HG02938 (cell line): ENCODE data around the gene CCM2L.

Experiments used
- ATAC-seq: cut with Tn5 transposase; IDR thresholded peaks from one replicate; pipeline ENCODE4 v1.9.1; 2021; ENCODE audit warnings: mild to moderate bottlenecking, moderate library complexity; ENCODE audit not compliant: unreplicated experiment

CCM2L gene

GRCh38 chr20:32010101-32010500 lies at the start of gene CCM2L:
Gene CCM2L, plus strand, starts transcription at chr20:32010438. Its CDS starts 17 bp downstream, at chr20:32010455.
- no peak for ATAC-seq

- ATAC-seq: no peak
Measured at GRCh38 chr20:31962761-31963160, 47.5 kb upstream of the CCM2L start.

- no peak for ATAC-seq
Measured at GRCh38 chr20:31963889-31964288, 46.3 kb upstream of the CCM2L start.

GRCh38 chr20:31966991-31967655 lies 43.1 kb upstream of the CCM2L start:
- no peak for ATAC-seq

- no peak for ATAC-seq
Measured at GRCh38 chr20:31967830-31968249, 42.4 kb upstream of the CCM2L start, which contains the start of gene XKR7. Gene XKR7, plus strand, starts transcription at chr20:31968151. Its CDS starts 25 bp downstream, at chr20:31968176.

DNA sequence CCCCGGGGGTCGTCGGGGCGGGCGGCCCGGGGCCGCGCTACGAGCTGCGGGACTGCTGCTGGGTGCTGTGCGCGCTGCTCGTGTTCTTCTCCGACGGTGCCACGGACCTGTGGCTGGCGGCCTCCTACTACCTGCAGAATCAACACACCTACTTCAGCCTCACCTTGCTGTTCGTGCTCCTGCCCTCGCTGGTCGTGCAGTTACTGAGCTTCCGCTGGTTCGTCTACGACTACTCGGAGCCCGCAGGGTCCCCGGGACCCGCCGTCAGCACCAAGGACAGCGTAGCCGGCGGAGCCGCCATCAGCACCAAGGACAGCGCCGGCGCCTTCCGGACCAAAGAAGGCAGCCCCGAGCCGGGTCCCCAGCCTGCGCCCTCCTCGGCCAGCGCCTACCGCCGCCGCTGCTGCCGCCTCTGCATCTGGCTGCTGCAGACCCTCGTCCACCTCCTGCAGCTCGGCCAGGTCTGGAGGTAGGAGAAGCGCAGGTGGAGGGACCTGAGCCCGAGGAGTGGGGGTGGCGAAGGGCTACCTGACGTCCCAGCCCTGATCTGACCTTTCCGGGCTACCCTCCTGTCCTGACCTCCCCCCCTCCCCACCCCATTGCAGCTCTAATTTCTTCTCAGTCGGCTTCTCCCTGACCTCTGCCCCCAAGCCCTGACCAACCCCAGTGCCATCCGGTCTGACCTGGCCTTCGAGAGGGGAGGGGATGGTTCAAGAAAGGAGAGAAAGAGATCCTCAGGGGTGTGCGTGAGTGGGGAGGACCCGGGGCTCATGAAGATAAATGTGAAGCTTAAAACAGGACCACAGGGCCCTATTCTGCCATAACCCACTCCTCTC lies 41.7 kb upstream of the CCM2L start:
- ATAC-seq: peak; percentile 58

- no peak for ATAC-seq
Measured at GRCh38 chr20:31969991-31970390, 40.2 kb upstream of the CCM2L start.

- no peak for ATAC-seq
Measured at GRCh38 chr20:31972471-31973021, 37.7 kb upstream of the CCM2L start.

DNA sequence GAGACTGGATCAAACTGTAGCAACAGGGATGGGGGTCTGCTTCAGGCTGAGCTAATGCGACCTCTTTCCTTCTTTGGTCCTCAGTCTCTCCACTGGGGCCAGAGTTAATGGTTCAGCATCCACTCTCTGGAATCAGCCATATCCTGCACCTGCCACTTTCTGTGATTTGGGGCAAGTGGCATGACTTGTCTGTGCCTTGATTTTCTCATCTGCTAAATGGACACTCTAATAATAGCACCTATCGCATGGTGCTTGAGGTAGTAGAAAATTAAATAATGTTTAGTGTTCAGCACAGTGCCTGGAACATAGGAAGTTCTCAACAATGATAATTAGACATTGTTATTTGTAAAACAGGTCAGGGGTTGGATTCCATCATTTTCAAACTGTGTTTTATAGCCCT lies 35.9 kb upstream of the CCM2L start:
- ATAC-seq: no peak

- no peak for ATAC-seq
Measured at GRCh38 chr20:31974951-31975487, 35.2 kb upstream of the CCM2L start.

DNA sequence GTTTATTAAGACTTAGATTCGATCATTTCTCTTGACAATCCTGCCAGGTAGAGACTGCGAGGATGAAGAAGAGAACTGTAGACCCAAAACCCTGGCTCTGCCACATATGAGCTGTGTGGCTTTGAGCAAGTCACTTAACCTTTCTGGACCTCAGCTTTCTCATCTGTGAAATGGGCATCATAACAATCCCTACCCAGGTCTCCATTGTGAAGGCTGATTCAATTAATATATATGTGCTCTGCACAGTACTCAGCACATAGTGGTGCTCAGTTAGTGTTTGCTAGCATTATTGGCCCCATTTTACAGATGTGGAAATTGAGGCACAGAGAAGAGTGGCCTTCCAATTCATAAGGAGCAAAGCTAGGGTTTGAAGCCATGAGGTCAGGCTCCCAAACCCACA lies 34.4 kb upstream of the CCM2L start:
- ATAC-seq: no peak

DNA sequence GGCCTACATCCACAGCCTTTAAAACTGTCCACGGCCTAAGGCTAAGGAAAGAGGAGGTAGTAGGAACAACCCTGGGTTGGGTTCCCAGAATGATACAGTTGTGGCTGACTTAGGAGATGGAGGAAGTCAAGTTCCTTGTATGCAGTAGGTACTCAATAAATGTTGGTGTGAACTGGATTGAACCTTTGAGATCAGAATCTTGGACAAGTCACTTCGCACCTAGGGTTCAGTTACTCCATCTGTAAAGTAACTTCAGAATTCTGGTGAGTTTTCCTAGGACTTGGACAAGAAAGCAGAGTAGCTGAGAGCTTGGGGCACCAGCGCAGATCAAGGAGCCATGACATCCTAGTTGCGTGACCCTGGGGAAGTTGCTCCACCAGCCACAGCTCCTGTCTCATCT lies 33.2 kb upstream of the CCM2L start:
- no peak for ATAC-seq

- ATAC-seq: no peak
Measured at GRCh38 chr20:31979713-31980426, 30.4 kb upstream of the CCM2L start.

DNA sequence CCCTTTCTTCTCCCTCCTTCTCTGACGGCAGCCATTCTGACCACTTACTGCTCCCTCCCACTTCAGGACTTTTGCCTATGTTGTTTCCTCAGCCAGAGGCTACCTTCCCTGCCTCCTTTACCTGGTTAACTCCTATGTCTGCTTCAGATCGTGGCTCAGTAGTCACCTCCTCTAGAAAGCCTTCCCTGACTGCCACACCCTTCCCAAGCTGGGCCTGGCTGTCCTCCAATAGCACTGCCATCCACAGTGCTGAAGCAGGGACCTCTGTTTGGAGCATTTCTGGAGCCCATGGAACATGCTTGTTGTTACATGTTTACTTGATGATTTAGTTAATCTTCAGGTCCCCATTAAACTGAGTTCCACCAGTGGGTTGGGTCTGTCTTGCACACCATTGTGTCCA lies 28.5 kb upstream of the CCM2L start:
- no peak for ATAC-seq

GRCh38 chr20:31984981-31985471 lies 25.2 kb upstream of the CCM2L start:
- ATAC-seq: no peak

DNA sequence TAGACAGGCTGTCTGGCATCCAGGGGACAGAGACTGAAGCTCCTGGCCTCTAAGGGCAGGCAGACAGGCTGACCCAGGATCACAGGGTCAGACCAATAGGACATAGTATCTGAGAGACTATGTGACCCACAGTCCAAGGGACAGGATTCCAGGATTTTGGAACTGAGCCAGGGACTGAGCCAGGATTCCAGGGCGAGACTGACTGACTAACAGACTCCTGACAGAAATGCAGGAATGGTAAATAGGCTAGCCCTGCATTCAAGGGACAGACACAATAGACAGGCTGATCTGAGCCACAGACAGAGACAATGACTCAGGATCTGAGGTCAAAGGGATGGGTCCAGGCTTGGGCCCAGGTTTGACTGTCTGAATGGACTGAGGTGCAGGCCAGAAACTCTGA lies 22.5 kb upstream of the CCM2L start:
- ATAC-seq: no peak

GRCh38 chr20:31988430-31989015 lies 21.7 kb upstream of the CCM2L start:
- no peak for ATAC-seq

DNA sequence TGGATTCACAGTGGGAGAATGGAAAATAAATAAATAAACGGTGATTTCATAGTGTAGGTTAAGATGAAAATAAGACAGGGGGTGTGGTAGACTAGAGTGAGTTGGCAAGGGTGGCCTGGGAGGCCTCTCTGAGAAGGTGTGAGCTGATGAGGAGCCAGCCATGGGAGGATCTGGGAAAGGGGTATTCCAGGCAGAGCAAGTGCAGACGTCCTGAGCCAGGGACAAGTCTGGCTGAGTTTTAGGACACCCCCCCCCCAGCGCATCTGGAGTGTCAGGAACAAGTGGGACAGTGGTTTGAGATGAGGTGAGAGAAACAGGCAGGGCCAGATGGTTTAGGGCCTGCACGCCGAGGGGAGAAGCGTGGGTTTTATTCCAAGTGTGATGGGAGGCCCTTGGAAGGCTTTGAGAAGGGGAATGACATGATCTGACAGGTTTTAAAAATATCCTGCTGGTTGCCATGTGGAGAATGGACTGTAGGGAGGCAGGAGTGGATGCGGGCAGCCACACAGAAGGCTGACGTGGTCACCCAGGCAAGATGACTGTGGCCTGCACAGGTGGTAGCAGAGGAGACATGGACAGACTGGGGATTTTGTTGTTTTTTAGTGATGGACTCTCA lies 21.1 kb upstream of the CCM2L start:
- ATAC-seq: no peak

DNA sequence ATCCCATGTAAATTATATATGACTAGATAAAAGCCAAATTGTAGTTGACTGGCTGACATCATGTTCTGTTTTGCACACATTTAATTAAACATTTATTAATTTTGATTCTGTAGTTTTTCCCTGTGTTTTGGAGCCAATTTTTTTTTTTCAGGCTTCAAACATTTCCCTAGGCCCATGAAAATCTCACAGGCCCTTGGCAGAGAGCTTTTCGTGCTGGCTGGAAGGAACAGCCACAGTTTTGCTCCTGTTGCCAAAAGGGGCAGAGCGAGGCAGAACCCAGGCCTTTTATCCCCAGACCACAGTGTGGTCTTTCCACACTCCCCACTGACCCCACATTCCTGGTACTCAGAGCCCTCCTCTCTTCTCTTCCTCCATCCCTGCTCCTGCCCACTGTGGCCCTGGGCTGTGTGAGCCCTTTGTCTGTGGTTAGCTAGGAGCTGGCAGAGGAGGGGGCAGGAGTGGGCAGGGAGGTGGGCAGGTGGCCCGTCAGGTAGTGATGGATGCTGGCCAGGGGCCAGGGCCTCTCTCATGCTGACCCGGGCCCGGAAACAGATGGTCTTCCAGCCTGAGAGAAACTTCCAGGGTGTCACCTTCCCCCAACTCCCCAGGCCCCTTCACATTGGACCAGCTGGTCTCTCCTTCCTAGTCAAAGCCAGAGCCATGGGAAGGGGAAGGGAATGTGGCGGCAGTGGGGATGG lies 19.4 kb upstream of the CCM2L start:
- no peak for ATAC-seq

DNA sequence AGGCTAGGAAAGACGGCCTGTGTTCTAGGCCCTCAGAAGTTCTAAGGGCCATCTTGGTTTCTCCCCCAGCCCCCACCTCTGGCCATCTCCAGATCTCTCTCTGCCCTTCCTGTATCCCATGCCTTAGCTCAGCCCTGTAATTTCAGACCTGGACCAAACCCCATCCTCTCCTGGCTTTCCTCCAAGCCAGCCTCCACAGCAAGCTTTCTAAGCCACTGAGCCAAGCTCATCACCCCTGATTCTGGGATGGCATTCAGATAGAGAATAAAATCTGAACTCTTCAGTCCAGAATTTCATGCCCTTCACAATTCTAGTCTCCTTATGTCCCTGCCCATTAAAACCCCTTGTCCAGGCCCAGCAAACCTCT lies 18.9 kb upstream of the CCM2L start:
- ATAC-seq: no peak
